COR-L47 (cell line): ENCODE measurements around the gene FIS1.
"Not testable (repeated sequence)": the region's sequence is repeated elsewhere in the genome, so short reads cannot be mapped to it uniquely, and the experiment has no call there.

ENCODE experiments used
- DNase-seq: peaks from one replicate; lab custom pipeline; 2025; lab: John Stamatoyannopoulos, UW

FIS1 gene

GRCh38 chr7:101244375-101245146, at the start of gene FIS1:
Gene FIS1 (minus strand): TSS chr7:101245081. CDS start chr7:101245004, 77 bp downstream.
- peak; percentile 96 for DNase-seq

GRCh38 chr7:101294039-101294831, 49.4 kb upstream of the FIS1 start:
- DNase-seq: no peak

- not testable (repeated sequence) for DNase-seq
These were observed 48.5 kb upstream of the FIS1 start for GRCh38 chr7:101293069-101294021.

GRCh38 chr7:101292566-101292965, 47.7 kb upstream of the FIS1 start:
- not testable (repeated sequence) for DNase-seq

- DNase-seq: peak; percentile 21
These were observed 45.5 kb upstream of the FIS1 start for GRCh38 chr7:101290186-101291037.

- not testable (repeated sequence) for DNase-seq
These were observed 44.8 kb upstream of the FIS1 start for GRCh38 chr7:101289687-101290086.

GRCh38 chr7:101288439-101288838, 43.6 kb upstream of the FIS1 start:
- no peak for DNase-seq

GRCh38 chr7:101287032-101287431, 42.2 kb upstream of the FIS1 start:
- no peak for DNase-seq

GRCh38 chr7:101285880-101286279, 41.0 kb upstream of the FIS1 start:
- DNase-seq: peak; percentile 8

GRCh38 chr7:101285171-101285570, 40.3 kb upstream of the FIS1 start:
- no peak for DNase-seq

- DNase-seq: not testable (repeated sequence)
These were observed 36.0 kb upstream of the FIS1 start for GRCh38 chr7:101280912-101281311.

GRCh38 chr7:101278461-101279292, 33.8 kb upstream of the FIS1 start:
- DNase-seq: no peak

- DNase-seq: no peak
These were observed 32.3 kb upstream of the FIS1 start for GRCh38 chr7:101277155-101277554.

- DNase-seq: no peak
These were observed 28.3 kb upstream of the FIS1 start for GRCh38 chr7:101273206-101273605.

GRCh38 chr7:101271021-101271420, 26.1 kb upstream of the FIS1 start:
- DNase-seq: no peak

- DNase-seq: no peak
These were observed 24.8 kb upstream of the FIS1 start for GRCh38 chr7:101269664-101270063.

GRCh38 chr7:101265622-101266516, 21.0 kb upstream of the FIS1 start:
- no peak for DNase-seq

GRCh38 chr7:101264102-101264706, 19.3 kb upstream of the FIS1 start:
- not testable (repeated sequence) for DNase-seq
